Measurements from ENCODE around the gene CDH4.

Gene CDH4

DNA sequence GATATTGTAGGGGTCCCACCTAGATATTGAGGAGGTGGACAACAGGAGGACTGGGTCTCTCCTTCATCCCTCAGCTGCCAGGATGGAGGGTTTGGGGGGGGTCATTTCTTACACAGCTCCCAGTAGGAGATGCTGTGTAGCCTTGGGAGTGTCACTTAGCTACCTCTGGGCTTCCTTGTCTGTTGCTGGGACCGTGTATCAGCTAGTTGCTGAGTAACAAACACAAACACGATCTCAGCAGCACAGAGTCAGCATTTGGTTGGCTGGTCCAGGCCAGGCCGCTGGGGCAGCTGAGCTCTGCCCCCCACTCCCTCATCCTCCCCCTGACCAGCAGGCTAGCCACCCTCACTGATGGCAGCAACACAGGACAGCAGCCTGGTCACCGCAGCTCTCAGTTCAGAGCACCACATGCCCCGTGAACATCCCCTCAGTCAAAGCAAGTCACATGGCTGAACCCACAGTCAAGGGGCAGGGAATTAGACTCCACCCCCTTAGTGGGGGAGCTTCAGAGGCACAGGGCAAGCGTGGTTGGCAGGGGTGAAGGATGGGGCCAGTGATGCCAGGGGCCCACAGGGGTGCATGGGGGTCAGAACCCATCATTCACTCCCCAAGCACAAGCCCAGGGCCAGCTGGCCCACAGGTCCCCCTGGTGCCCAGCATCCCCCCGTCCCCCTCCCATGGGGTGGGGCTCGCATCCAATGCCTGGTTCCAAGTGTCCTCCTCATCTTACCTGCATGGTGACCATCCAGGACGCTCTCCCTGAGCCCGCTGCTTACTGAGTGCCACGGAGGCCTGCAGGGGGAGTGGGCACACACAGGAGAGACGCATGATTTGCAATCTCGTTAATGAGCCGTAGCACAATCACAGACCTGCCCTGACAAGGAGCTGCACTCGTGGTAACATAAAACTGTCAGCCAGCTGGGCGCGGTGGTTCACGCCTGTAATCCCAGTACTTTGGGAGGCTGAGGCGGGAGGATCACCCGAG, 701.3 kb downstream of the CDH4 start:
- Histone ChIP-seq H3K36me3 (ENCODE audit: control insufficient read depth in 1 of 2, insufficient read depth in 2 of 2, low read length in 2 of 2) (no peaks in the 10 kb centered on the region), H3K79me1 (ENCODE audit: low read length) (no peaks in the 10 kb centered on the region), H3K27me3 (ENCODE audit: insufficient read depth, low read length) (no peaks in the 10 kb centered on the region), H3K14ac (ENCODE audit: low read length) (no peak overlapping the region), H3K4me2 (ENCODE audit: low read length) (no peak overlapping the region), H2AK5ac (ENCODE audit: low read length) (no peak overlapping the region), H4K91ac (ENCODE audit: low read depth, low read length) (no peak overlapping the region), H3K4me3 (ENCODE audit: low read depth, low read length) (no peak overlapping the region), H2AFZ (ENCODE audit: insufficient read depth, low read length, poor library complexity) (no peak overlapping the region), H4K8ac (ENCODE audit: low read depth, low read length) (no peak overlapping the region), H2BK5ac (ENCODE audit: low read depth, low read length, poor library complexity) (no peak overlapping the region), H4K12ac (ENCODE audit: low read depth, low read length) (no peak overlapping the region), H3K9ac (ENCODE audit: low read length) (no peak overlapping the region), H3K4me1 (ENCODE audit: control insufficient read depth in 1 of 2, insufficient read depth in 2 of 2, low read length in 2 of 2) (no peaks in the 10 kb centered on the region), H2BK12ac (ENCODE audit: low read length) (no peak overlapping the region), H3K18ac (ENCODE audit: low read length) (no peak overlapping the region), H3K27ac (ENCODE audit: low read depth, low read length) (no peak overlapping the region), H3K23ac (ENCODE audit: low read length) (no peak overlapping the region), H3K4ac (ENCODE audit: low read depth, low read length) (no peak overlapping the region), H3K79me2 (ENCODE audit: control insufficient read depth, insufficient read depth, low read length, poor library complexity) (no peaks in the 10 kb centered on the region), H2BK120ac (ENCODE audit: insufficient read depth, low read length, poor library complexity) (no peak overlapping the region), H3K9me3 (ENCODE audit: insufficient read depth, low read depth, low read length) (peaks cover 6% of the 10 kb centered on the region)
- DNase-seq: no peak
- no CpG with 5 or more reads among the region's 20 CpGs for WGBS (ENCODE audit: extremely low coverage, insufficient coverage, insufficient read length)

DNA sequence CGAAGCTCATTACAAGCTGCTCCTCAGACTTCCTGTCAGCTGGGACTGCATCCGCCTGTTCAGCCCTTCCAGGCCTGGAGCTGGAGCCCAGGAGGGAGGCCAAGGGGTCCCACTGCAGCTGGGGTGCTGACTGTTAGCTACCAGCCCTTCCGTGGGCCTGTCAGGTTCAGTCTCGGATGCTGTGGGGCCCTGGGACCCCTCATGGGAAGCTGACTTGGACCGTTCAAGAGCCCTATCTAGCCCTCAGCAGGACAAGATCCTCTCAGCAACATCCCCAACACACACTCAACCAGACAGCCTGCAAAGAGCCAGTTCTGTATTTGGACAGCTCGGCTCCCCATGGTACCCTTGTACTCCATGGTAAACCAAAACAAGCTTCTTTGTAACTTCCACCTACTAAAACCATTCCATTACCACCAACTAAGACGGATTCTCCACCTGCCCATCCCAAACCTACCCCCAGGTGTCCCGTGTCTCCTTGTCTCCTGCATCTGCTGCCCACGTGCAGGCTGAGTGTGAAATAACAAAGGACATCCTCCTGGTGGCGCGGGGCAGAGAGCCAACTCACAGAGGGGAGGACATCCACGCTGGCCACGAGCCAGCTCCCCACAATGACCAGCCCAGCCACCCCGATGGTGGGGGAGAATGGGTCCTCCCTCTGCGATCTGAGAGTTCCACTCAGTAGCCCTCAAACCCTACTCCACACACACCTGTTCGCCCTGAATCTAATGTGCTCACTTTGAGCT, 702.4 kb downstream of the CDH4 start:
- Histone ChIP-seq H3K9ac (ENCODE audit: low read length) (no peak overlapping the region), H2BK12ac (ENCODE audit: low read length) (no peak overlapping the region), H3K79me1 (ENCODE audit: low read length) (no peaks in the 10 kb centered on the region), H3K14ac (ENCODE audit: low read length) (no peak overlapping the region), H3K27me3 (ENCODE audit: insufficient read depth, low read length) (no peaks in the 10 kb centered on the region), H3K27ac (ENCODE audit: low read depth, low read length) (no peak overlapping the region), H3K79me2 (ENCODE audit: control insufficient read depth, insufficient read depth, low read length, poor library complexity) (no peaks in the 10 kb centered on the region), H4K8ac (ENCODE audit: low read depth, low read length) (no peak overlapping the region), H3K4me1 (ENCODE audit: control insufficient read depth in 1 of 2, insufficient read depth in 2 of 2, low read length in 2 of 2) (no peaks in the 10 kb centered on the region), H2AFZ (ENCODE audit: insufficient read depth, low read length, poor library complexity) (no peak overlapping the region), H4K91ac (ENCODE audit: low read depth, low read length) (no peak overlapping the region), H2BK120ac (ENCODE audit: insufficient read depth, low read length, poor library complexity) (no peak overlapping the region), H3K4me3 (ENCODE audit: low read depth, low read length) (no peak overlapping the region), H2BK5ac (ENCODE audit: low read depth, low read length, poor library complexity) (no peak overlapping the region), H4K12ac (ENCODE audit: low read depth, low read length) (no peak overlapping the region), H2AK5ac (ENCODE audit: low read length) (no peak overlapping the region), H3K36me3 (ENCODE audit: control insufficient read depth in 1 of 2, insufficient read depth in 2 of 2, low read length in 2 of 2) (no peaks in the 10 kb centered on the region), H3K23ac (ENCODE audit: low read length) (no peak overlapping the region), H3K18ac (ENCODE audit: low read length) (no peak overlapping the region), H3K4ac (ENCODE audit: low read depth, low read length) (no peak overlapping the region), H3K9me3 (ENCODE audit: insufficient read depth, low read depth, low read length) (peaks cover 4% of the 10 kb centered on the region), H3K4me2 (ENCODE audit: low read length) (no peak overlapping the region)
- no peak for DNase-seq
- 100% methylated on average over 1 of the region's 16 CpGs for WGBS (ENCODE audit: extremely low coverage, insufficient coverage, insufficient read length)

DNA sequence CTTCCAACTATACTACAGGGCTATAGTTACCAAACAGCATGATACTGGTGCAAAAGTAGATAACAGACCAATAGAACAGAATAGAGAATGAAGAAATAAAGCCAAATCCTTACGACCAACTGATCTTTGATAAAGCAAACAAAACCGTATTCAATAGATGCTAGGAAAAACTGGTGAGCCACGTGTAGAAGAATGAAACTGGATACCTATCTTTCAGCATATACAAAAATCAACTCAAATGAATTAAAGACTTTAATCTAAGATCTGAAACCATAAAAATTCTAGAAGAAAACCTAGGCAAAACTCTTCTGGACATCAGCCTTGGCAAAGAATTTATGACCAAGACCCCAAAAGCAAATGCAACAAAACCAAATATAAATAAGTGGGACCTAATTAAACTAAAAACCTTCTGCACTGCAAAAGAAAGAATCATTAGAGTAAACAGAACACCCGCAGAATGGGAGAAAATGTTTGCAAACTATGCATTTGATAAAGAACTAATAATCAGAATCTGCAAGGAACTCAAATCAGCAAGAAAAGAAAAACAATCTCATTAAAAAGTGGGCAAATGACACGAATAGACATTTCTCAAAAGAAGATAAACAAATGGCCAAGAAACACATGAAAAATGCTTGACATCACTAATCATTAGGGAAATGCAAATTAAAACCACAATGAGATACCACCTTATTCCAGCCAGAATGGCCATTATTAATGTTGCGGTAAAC, 703.8 kb downstream of the CDH4 start:
- Histone ChIP-seq H4K8ac (ENCODE audit: low read depth, low read length) (no peak overlapping the region), H3K9me3 (ENCODE audit: insufficient read depth, low read depth, low read length) (peaks cover 3% of the 10 kb centered on the region), H3K27me3 (ENCODE audit: insufficient read depth, low read length) (no peaks in the 10 kb centered on the region), H3K14ac (ENCODE audit: low read length) (no peak overlapping the region), H3K4me3 (ENCODE audit: low read depth, low read length) (no peak overlapping the region), H3K18ac (ENCODE audit: low read length) (no peak overlapping the region), H3K4me2 (ENCODE audit: low read length) (no peak overlapping the region), H3K79me1 (ENCODE audit: low read length) (no peaks in the 10 kb centered on the region), H3K79me2 (ENCODE audit: control insufficient read depth, insufficient read depth, low read length, poor library complexity) (no peaks in the 10 kb centered on the region), H4K91ac (ENCODE audit: low read depth, low read length) (no peak overlapping the region), H2AFZ (ENCODE audit: insufficient read depth, low read length, poor library complexity) (no peak overlapping the region), H2AK5ac (ENCODE audit: low read length) (no peak overlapping the region), H3K23ac (ENCODE audit: low read length) (no peak overlapping the region), H4K12ac (ENCODE audit: low read depth, low read length) (no peak overlapping the region), H2BK5ac (ENCODE audit: low read depth, low read length, poor library complexity) (no peak overlapping the region), H3K27ac (ENCODE audit: low read depth, low read length) (no peak overlapping the region), H2BK120ac (ENCODE audit: insufficient read depth, low read length, poor library complexity) (no peak overlapping the region), H3K36me3 (ENCODE audit: control insufficient read depth in 1 of 2, insufficient read depth in 2 of 2, low read length in 2 of 2) (no peaks in the 10 kb centered on the region), H3K4ac (ENCODE audit: low read depth, low read length) (no peak overlapping the region), H3K4me1 (ENCODE audit: control insufficient read depth in 1 of 2, insufficient read depth in 2 of 2, low read length in 2 of 2) (no peaks in the 10 kb centered on the region), H3K9ac (ENCODE audit: low read length) (no peak overlapping the region), H2BK12ac (ENCODE audit: low read length) (no peak overlapping the region)
- no peak for DNase-seq
- no CpG with 5 or more reads among the region's 6 CpGs for WGBS (ENCODE audit: extremely low coverage, insufficient coverage, insufficient read length)
